ENCODE measurements around the gene OMA1. TPM values are rescaled to one million over a fixed set of nuclear protein-coding genes. Genes with fewer than 3 reads are reported as not detected.
"Not testable (repeated sequence)": the region's sequence is repeated elsewhere in the genome, so short reads cannot be mapped to it uniquely, and the experiment has no call there.

OMA1 gene
- total RNA-seq, 2 experiments from 2014 or later: 15.4 to 16.6 TPM

- Mint-ChIP-seq H3K27me3 (ENCODE audit: low read depth) (peaks cover 38% of the 10 kb centered on the region), H3K4me3 (no peak overlapping the region), H3K27ac (no peak overlapping the region), H3K4me1 (ENCODE audit: low read depth) (peaks cover 23% of the 10 kb centered on the region), H3K36me3 (ENCODE audit: low read depth) (no peaks in the 10 kb centered on the region), H3K9me3 (no peaks in the 10 kb centered on the region)
- DNase-seq: no peak
- intact Hi-C loops (cut with micrococcal nuclease): loop anchor here (2.0 kb wide), 1 partner anchor 213 kb away; the partner anchor contains the start of gene JUN
- CTCF ChIA-PET: no interaction called here
Measured at GRCh38 chr1:58571616-58572015, 25.1 kb upstream of the OMA1 start.

GRCh38 chr1:58570817-58571216 lies 24.3 kb upstream of the OMA1 start:
- intact Hi-C loops (cut with micrococcal nuclease): no loop called here
- Mint-ChIP-seq H3K4me3 (no peak overlapping the region), H3K36me3 (ENCODE audit: low read depth) (no peaks in the 10 kb centered on the region), H3K27ac (no peak overlapping the region), H3K27me3 (ENCODE audit: low read depth) (peaks cover 34% of the 10 kb centered on the region), H3K4me1 (ENCODE audit: low read depth) (peaks cover 17% of the 10 kb centered on the region), H3K9me3 (no peaks in the 10 kb centered on the region)
- DNase-seq: no peak
- CTCF ChIA-PET: no interaction called here

DNA sequence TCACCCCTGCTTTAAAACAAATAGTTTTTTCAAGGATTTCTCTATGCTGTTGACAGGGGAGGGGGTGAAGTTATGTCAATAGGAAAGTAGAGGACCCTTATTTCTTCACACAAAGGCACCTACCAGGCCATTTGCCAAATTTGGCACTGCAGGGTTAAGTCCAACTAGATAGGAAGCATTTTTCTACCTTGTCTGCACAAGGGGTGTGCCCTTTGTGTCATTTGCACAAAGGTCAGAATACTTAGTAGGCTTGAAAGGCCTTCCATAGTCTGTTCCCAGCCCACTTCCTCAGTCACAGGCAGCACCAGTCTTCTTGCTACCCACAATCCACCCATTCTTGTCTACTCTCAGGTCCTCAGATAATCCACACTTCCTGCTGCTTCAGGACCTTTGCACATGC lies 23.6 kb upstream of the OMA1 start:
- intact Hi-C loops (cut with micrococcal nuclease): no loop called here
- no peak for DNase-seq
- H3K9me3 Mint-ChIP-seq: no peaks in the 10 kb centered on the region
- H3K27me3 Mint-ChIP-seq (ENCODE audit: low read depth): peaks cover 32% of the 10 kb centered on the region
- CTCF ChIA-PET: no interaction called here
- peaks cover 15% of the 10 kb centered on the region for H3K4me1 Mint-ChIP-seq (ENCODE audit: low read depth)
- H3K4me3 Mint-ChIP-seq: no peak overlapping the region
- H3K27ac Mint-ChIP-seq: no peak overlapping the region
- no peaks in the 10 kb centered on the region for H3K36me3 Mint-ChIP-seq (ENCODE audit: low read depth)

DNA sequence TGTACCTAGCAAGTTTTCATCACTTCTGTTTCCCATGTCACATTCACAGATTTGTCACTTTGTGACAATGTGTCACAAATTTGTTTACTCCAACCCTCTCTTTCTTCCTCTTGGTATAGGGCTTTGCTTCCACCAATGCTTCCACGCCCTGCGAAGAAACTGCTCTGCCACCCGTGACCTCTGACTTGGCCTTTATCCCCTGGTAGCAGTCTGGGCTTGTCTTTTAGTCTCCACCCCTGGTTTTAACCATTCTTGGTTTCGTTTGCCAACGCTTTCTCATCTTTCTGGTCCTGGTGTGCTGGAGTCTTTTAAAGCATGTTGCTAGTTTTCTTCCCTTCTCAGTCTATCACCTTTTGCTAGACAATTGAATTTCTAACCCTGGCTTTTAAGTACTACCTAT lies 22.4 kb upstream of the OMA1 start:
- H3K4me1 Mint-ChIP-seq (ENCODE audit: low read depth): peaks cover 12% of the 10 kb centered on the region
- intact Hi-C loops (cut with micrococcal nuclease): no loop called here

DNA sequence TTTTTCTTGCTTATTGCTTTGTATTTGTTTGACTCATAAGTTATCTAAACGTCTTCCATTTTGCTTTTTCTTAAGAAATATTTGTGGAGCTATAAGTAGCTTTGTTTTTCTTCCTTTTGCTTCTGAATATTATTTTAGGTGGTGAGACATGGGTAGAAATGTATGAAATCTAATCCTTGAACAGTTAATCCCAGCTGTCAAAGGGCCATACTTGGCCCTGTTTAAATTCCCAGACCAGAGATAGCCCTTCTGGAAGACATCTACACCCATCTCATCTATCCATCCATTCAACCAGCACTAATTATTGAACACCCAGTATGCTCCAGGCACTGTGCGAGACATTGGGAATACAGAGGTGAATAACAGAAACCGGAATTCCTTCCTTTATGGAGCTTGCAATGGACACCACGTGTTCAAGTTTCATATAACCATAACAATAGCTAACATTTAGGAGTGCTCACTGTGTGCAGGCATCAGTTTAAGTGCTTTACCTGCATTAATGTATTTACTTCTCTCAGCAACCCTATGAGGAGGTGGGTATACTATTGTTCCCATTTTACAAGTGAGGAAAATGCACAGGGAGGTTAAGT lies 21.8 kb upstream of the OMA1 start:
- H3K27ac Mint-ChIP-seq: no peak overlapping the region
- H3K27me3 Mint-ChIP-seq (ENCODE audit: low read depth): peaks cover 26% of the 10 kb centered on the region
- CTCF ChIA-PET: interaction anchor here (0.9 kb wide), 1 partner anchor 84 kb away, joined by 4 read pairs; no protein-coding TSS in a partner anchor
- peaks cover 6% of the 10 kb centered on the region for H3K4me1 Mint-ChIP-seq (ENCODE audit: low read depth)
- peaks cover 1% of the 10 kb centered on the region for H3K9me3 Mint-ChIP-seq
- no peaks in the 10 kb centered on the region for H3K36me3 Mint-ChIP-seq (ENCODE audit: low read depth)
- H3K4me3 Mint-ChIP-seq: no peak overlapping the region
- no peak for DNase-seq
- intact Hi-C loops (cut with micrococcal nuclease): no loop called here

More for the DNA sequence above, 22.4 kb upstream of the OMA1 start:
- no peaks in the 10 kb centered on the region for H3K36me3 Mint-ChIP-seq (ENCODE audit: low read depth)
- peaks cover 26% of the 10 kb centered on the region for H3K27me3 Mint-ChIP-seq (ENCODE audit: low read depth)
- no peak overlapping the region for H3K4me3 Mint-ChIP-seq
- CTCF ChIA-PET: interaction anchor here (1.1 kb wide), 1 partner anchor 53 kb away, joined by 3 read pairs; no protein-coding TSS in a partner anchor
- H3K27ac Mint-ChIP-seq: no peak overlapping the region
- H3K9me3 Mint-ChIP-seq: no peaks in the 10 kb centered on the region
- DNase-seq: no peak

DNA sequence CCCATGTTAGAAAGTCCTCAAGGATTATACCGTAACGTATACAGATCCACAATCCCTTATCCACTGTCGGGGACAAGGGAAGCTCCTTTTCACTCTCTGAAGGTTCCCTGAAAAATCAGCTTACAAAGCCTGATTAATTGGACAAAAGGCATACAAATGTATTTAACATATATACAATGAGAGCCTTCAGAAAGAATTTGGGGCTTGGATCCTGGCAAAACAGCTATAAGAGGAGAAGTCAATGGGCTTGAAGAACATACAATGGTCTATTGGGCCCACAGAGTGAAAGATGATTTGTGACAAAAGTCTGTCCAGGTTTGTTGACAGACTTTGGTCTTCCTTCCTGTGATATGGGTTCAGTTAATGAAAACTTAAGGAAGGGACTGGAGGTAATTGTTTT lies 19.8 kb upstream of the OMA1 start:
- intact Hi-C loops (cut with micrococcal nuclease): no loop called here
- Mint-ChIP-seq H3K27ac (no peak overlapping the region), H3K27me3 (ENCODE audit: low read depth) (peaks cover 28% of the 10 kb centered on the region), H3K36me3 (ENCODE audit: low read depth) (no peaks in the 10 kb centered on the region), H3K4me1 (ENCODE audit: low read depth) (no peaks in the 10 kb centered on the region), H3K4me3 (no peak overlapping the region), H3K9me3 (peaks cover 2% of the 10 kb centered on the region)
- no peak for DNase-seq
- CTCF ChIA-PET: interaction anchor here (0.9 kb wide), 1 partner anchor 1193 kb away, joined by 3 read pairs; no protein-coding TSS in a partner anchor

DNA sequence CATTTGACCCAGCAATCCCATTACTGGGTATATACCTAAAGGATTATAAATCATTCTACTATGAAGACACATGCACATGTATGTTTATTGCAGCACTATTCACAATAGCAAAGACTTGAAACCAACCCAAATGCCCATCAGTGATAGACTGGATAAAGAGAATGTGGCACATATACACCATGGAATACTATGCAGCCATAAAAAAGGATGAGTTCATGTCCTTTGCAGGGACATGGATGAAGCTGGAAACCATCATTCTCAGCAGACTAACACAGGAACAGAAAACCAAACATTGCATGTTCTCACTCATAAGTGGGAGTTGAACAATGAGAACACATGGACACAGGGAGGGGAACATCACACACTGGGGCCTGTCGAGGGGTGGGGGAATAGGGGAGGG lies 17.2 kb upstream of the OMA1 start:
- H3K9me3 Mint-ChIP-seq; H3K36me3 Mint-ChIP-seq (ENCODE audit: low read depth); intact Hi-C loops (cut with micrococcal nuclease); DNase-seq; H3K27ac Mint-ChIP-seq; H3K4me1 Mint-ChIP-seq (ENCODE audit: low read depth); H3K4me3 Mint-ChIP-seq; CTCF ChIA-PET: not testable (repeated sequence)
- H3K27me3 Mint-ChIP-seq (ENCODE audit: low read depth): peaks cover 24% of the 10 kb centered on the region

GRCh38 chr1:58561633-58562032 lies 15.1 kb upstream of the OMA1 start:
- no peaks in the 10 kb centered on the region for H3K4me1 Mint-ChIP-seq (ENCODE audit: low read depth)
- intact Hi-C loops (cut with micrococcal nuclease): no loop called here
- H3K9me3 Mint-ChIP-seq: peaks cover 2% of the 10 kb centered on the region
- DNase-seq: no peak
- no peak overlapping the region for H3K27ac Mint-ChIP-seq
- CTCF ChIA-PET: interaction anchor here (0.9 kb wide), 1 partner anchor 91 kb away, joined by 3 read pairs; no protein-coding TSS in a partner anchor
- H3K27me3 Mint-ChIP-seq (ENCODE audit: low read depth): peaks cover 23% of the 10 kb centered on the region
- H3K4me3 Mint-ChIP-seq: no peak overlapping the region
- H3K36me3 Mint-ChIP-seq (ENCODE audit: low read depth): no peaks in the 10 kb centered on the region

DNA sequence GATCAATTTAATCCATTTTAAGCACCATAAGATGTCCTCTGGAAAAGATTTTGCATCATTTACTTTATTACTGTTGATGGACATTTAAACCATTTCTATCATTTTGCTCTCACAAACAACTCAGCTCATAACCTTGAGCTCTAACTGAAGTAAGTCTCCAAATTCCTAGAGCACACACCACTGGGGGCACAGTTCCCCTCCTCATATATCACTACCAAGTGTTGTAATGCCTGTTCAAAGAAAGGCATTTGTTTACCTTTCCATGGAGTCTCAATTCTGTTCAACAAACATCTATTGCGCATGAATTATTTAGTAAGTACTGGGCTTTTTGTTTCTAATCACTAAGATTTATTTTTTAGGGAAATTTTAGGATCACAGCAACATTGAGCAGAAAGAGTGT lies 8.9 kb upstream of the OMA1 start:
- Mint-ChIP-seq H3K27ac (no peak overlapping the region), H3K4me1 (ENCODE audit: low read depth) (no peaks in the 10 kb centered on the region), H3K9me3 (no peaks in the 10 kb centered on the region), H3K36me3 (ENCODE audit: low read depth) (no peaks in the 10 kb centered on the region), H3K4me3 (no peak overlapping the region), H3K27me3 (ENCODE audit: low read depth) (peaks cover 6% of the 10 kb centered on the region)
- CTCF ChIA-PET: interaction anchor here (0.6 kb wide), 1 partner anchor 9 kb away, joined by 3 read pairs; the partner anchor contains the start of gene OMA1
- DNase-seq: no peak
- intact Hi-C loops (cut with micrococcal nuclease): no loop called here

DNA sequence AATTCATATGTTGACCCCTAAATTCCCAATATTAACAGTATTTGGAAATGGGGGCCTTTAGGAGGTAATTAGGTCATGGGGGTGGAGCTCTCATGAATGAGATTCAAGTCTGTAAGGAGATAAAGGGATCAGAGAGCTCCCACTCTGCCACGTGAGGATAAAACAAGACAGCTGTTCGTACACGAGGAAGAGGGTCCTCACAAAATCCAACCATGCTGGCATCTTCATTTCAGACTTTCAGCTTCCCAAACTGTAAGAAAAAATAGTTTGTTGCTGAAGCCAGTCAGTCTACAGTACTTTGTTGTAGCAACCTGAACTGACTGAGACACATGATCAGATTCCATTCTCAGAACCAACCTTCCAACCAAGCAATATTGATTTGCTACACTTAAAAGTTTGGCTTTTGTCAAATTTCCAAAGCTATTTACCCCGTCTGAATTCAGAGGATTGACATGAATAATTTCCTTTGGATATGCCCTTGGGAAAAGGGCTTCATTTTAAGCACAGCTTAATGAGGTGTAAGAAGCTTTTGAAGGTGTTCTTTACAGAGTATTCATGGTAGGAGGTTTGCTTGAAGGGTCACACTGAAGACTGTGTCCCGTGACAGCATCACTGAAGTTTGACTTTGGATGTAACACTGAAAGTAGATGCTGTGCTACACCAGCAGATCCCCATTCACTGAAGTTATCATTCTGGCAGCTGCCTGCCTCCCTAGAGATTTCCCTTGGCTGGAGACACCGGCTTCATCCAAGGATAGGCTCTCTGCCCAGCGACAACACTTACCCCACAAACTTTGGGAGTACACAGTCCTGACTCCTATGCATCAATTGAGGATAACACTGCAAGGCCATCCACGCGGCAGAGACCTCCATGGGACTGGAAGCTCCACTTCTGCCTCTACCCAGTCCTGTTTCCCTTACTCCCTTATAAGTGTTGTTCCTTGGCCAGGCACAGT lies 4.9 kb upstream of the OMA1 start:
- H3K27me3 Mint-ChIP-seq (ENCODE audit: low read depth): no peaks in the 10 kb centered on the region
- CTCF ChIA-PET: interaction anchor here (0.7 to 0.9 kb wide), 2 partner anchors 35 to 135 kb away, joined by 3 read pairs; no protein-coding TSS in a partner anchor
- no peak for DNase-seq
- intact Hi-C loops (cut with micrococcal nuclease): no loop called here
- no peak overlapping the region for H3K27ac Mint-ChIP-seq
- no peaks in the 10 kb centered on the region for H3K4me1 Mint-ChIP-seq (ENCODE audit: low read depth)
- H3K36me3 Mint-ChIP-seq (ENCODE audit: low read depth): no peaks in the 10 kb centered on the region
- no peak overlapping the region for H3K4me3 Mint-ChIP-seq
- no peaks in the 10 kb centered on the region for H3K9me3 Mint-ChIP-seq

DNA sequence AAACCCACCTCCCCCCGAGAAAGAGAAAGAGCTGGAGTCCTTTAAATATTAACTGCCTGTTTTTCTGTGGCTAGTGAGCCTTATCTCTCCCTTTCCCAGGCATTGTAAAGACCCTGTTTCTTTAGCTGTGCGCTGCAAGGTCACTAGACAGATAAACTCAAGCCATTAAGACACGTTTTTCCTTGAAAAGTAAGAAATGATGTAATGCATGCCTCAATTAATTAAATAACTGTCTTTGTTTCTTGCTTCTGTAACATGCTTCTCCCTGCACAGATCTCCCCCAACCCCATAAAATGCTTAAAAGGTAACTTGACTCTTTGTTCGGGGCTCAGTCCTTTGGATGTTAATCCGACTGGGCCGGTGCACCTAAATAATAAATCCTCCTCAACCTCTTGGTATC lies 2.8 kb upstream of the OMA1 start:
- DNase-seq; H3K27ac Mint-ChIP-seq; H3K9me3 Mint-ChIP-seq; H3K4me3 Mint-ChIP-seq; H3K4me1 Mint-ChIP-seq (ENCODE audit: low read depth); H3K36me3 Mint-ChIP-seq (ENCODE audit: low read depth); H3K27me3 Mint-ChIP-seq (ENCODE audit: low read depth): not testable (repeated sequence)
- intact Hi-C loops (cut with micrococcal nuclease): loop anchor here (5.0 kb wide), 2 partner anchors 387 to 502 kb away; no protein-coding TSS in a partner anchor
- CTCF ChIA-PET: interaction anchor here (5.7 kb wide), 1 partner anchor 33 kb away, joined by 62 read pairs; no protein-coding TSS in a partner anchor

DNA sequence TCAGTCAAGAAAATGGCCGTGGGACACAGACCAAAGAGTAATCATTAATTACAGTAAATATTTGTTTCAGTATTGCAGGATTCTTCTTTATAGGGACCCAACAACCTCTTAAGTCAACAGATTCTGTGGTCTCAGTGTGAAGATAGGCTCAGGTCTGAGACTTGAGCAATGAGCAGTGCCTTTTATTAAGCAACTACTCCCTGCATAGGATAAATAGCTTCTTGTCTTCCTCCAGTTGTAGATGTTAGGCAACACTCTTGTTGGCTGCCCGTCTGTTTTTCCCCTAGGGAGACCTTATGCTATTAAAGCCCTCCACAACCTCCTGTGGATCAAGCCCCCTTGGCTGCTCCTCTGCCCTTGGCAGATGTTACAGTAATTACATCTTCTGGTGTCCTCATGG lies 1.8 kb upstream of the OMA1 start:
- intact Hi-C loops (cut with micrococcal nuclease): loop anchor here (5.0 kb wide), 2 partner anchors 386 to 501 kb away; no protein-coding TSS in a partner anchor
- H3K27me3 Mint-ChIP-seq (ENCODE audit: low read depth): no peaks in the 10 kb centered on the region
- no peak for DNase-seq
- CTCF ChIA-PET: interaction anchor here (0.5 to 5.7 kb wide), 3 partner anchors 32 to 193 kb away, joined by 3 to 62 read pairs (median 4); no protein-coding TSS in a partner anchor
- H3K4me1 Mint-ChIP-seq (ENCODE audit: low read depth): peaks cover 11% of the 10 kb centered on the region
- H3K36me3 Mint-ChIP-seq (ENCODE audit: low read depth): peaks cover 3% of the 10 kb centered on the region
- no peaks in the 10 kb centered on the region for H3K9me3 Mint-ChIP-seq
- H3K27ac Mint-ChIP-seq: no peak overlapping the region
- no peak overlapping the region for H3K4me3 Mint-ChIP-seq

All from activated naive CD4-positive, alpha-beta T cell treated with anti-CD3 and anti-CD28 coated beads for 36 hours (primary cell).